Measurements from ENCODE around the gene UBQLN4.

GRCh38 chr1:156097499-156098178 lies 44.0 kb upstream of the UBQLN4 start:
- TF ChIP-seq EZH2 (optimal IDR thresholded peaks at IDR 0.05; ENCODE audit: low read depth, low read length) = no peak
- no peak for TF ChIP-seq CTCF (IDR thresholded peaks at IDR 0.05; ENCODE audit: low read length)

Data from MM.1S (cell line).